PC-9 (cell line): ENCODE results near the gene SDC1.

Experiments used
- EZH2 ChIP-seq: fragments of 200-600 bp; sonication (generic); IDR thresholded peaks from 2 replicates; pipeline ENCODE4 v1.8.0; 2017; ENCODE audit warnings: antibody characterized with exemption, low read depth
- TF ChIP-seq, protein P1 (sequence below): fragments of 200-600 bp; sonication (generic); conservative IDR thresholded peaks from 2 replicates; pipeline ENCODE4 v1.6.1; 2017; ENCODE audit warnings: mixed run types, antibody characterized with exemption, mild to moderate bottlenecking, moderate library complexity

DNA sequence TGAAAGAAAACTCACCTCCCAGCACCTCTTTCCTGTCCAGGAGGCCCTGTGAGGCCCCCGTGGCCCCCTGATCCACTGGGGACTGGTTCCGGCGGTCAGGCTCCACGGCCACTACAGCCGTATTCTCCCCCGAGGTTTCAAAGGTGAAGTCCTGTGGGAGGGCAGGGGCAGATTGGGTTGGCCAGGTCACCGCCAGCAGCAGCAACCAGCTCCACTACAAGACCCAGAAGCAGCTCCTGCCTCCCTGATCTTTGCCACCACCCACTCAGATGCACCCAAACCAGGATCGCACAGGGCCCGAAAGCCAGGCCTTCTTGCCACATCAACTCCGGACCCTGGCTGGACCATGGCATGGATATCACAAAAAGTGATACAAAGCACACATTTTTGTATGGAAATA lies 21.9 kb downstream of the SDC1 start:
- TF ChIP-seq EZH2: no peak
- TF ChIP-seq, protein P1, sequence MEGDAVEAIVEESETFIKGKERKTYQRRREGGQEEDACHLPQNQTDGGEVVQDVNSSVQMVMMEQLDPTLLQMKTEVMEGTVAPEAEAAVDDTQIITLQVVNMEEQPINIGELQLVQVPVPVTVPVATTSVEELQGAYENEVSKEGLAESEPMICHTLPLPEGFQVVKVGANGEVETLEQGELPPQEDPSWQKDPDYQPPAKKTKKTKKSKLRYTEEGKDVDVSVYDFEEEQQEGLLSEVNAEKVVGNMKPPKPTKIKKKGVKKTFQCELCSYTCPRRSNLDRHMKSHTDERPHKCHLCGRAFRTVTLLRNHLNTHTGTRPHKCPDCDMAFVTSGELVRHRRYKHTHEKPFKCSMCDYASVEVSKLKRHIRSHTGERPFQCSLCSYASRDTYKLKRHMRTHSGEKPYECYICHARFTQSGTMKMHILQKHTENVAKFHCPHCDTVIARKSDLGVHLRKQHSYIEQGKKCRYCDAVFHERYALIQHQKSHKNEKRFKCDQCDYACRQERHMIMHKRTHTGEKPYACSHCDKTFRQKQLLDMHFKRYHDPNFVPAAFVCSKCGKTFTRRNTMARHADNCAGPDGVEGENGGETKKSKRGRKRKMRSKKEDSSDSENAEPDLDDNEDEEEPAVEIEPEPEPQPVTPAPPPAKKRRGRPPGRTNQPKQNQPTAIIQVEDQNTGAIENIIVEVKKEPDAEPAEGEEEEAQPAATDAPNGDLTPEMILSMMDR: no peak
